ENCODE results near the gene ERC2. TPM values are rescaled to one million over a fixed set of nuclear protein-coding genes. Genes with fewer than 3 reads are reported as not detected.
"Not testable (repeated sequence)": the region's sequence is repeated elsewhere in the genome, so short reads cannot be mapped to it uniquely, and the experiment has no call there.

Gene ERC2
- total RNA-seq, 1 experiment from 2014 or later, result 6.3 TPM

- Histone ChIP-seq H3K27me3 (no peaks in the 10 kb centered on the region), H3K27ac (peak overlapping the region; percentile 78), H3K36me3 (no peaks in the 10 kb centered on the region), H3K4me3 (peak overlapping the region; percentile 38), H3K9me3 (replicated peaks) (no peaks in the 10 kb centered on the region; the same call in 1 of the 2 replicates), H3K4me1 (peaks cover 47% of the 10 kb centered on the region)
- DNase-seq, result peak; percentile 64 to 80
These were observed 413.4 kb downstream of the ERC2 start for GRCh38 chr3:56054844-56055243.

DNA sequence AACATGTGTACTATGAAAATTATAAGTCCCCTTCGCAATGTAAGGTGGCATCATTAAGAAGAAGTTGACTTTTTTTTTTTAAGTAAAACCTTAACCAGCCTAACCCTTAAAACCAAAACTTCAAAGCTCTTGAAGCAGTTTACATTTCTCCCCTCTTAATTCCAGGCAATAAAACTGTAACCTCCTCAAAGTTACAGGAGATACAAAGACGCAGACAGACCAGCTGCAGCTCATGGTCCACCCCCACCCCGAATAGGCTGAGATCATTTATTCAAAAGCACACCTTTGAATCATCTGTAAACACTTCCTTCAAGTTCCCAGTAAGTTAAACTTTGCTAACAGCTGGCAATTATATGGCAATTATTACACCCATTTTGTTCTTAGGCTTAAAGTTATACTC, 414.5 kb downstream of the ERC2 start:
- Histone ChIP-seq H3K27ac (peak overlapping the region; percentile 78), H3K4me3 (peak overlapping the region; percentile 38), H3K27me3 (no peaks in the 10 kb centered on the region), H3K9me3 (replicated peaks) (no peaks in the 10 kb centered on the region; the same call in 1 of the 2 replicates), H3K36me3 (no peaks in the 10 kb centered on the region), H3K4me1 (peaks cover 47% of the 10 kb centered on the region)
- peak; percentile 16 to 37 for DNase-seq

- H3K4me3 ChIP-seq, result no peak overlapping the region
- no peak for DNase-seq
- H3K27me3 ChIP-seq, result no peaks in the 10 kb centered on the region
- H3K36me3 ChIP-seq, result no peaks in the 10 kb centered on the region
- no peak overlapping the region for H3K27ac ChIP-seq
- peaks cover 47% of the 10 kb centered on the region for H3K4me1 ChIP-seq
- H3K9me3 ChIP-seq (replicated peaks), result no peaks in the 10 kb centered on the region; the same call in 1 of the 2 replicates
These were observed 416.1 kb downstream of the ERC2 start for GRCh38 chr3:56052188-56052587.

- Histone ChIP-seq H3K27ac (no peak overlapping the region), H3K36me3 (no peaks in the 10 kb centered on the region), H3K9me3 (replicated peaks) (no peaks in the 10 kb centered on the region), H3K27me3 (no peaks in the 10 kb centered on the region), H3K4me3 (no peak overlapping the region), H3K4me1 (peaks cover 38% of the 10 kb centered on the region)
- no peak for DNase-seq
These were observed 417.2 kb downstream of the ERC2 start for GRCh38 chr3:56051052-56051451.

DNA sequence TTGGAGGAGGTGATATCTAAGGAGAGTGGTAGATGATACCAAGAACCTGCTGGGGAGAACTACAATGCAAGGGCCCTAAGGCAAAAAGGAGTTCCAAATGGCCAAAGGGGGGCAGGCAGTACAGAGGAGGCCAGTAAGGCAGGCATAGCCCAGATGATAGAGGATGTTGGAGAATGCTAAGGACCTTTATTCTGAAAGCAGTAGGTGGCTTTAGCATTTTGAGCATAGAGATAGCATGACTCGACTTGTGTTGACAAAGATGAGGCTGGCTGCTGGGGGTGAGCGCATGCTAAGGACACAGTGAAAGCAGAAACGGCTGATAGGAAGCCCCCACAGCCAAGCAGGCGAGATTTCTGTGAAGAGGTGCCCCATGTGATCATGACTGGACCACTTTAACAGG, 419.3 kb downstream of the ERC2 start:
- H3K4me1 ChIP-seq, result peaks cover 30% of the 10 kb centered on the region
- H3K9me3 ChIP-seq (replicated peaks), result no peaks in the 10 kb centered on the region
- no peaks in the 10 kb centered on the region for H3K27me3 ChIP-seq
- no peak overlapping the region for H3K27ac ChIP-seq
- H3K36me3 ChIP-seq, result no peaks in the 10 kb centered on the region
- H3K4me3 ChIP-seq, result no peak overlapping the region
- no peak for DNase-seq

DNA sequence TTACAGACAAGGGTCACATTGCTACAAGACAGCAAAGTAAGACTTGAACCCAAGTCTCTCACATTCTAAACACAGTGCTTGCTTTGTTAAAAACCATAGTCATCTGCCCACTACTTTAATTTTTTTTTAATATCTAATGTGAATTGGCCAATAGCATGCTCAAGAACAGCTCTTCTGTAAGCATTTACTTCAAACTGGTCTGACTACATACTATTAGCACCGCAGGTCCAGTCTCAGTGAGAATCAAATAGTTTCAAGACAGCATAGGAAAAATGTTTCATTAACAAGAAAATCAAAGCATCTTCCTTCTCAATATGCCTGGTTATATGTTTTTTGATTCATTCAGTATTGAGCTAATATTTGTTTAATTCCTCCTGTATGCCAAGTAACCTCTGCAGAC, 419.9 kb downstream of the ERC2 start:
- H3K36me3 ChIP-seq, result no peaks in the 10 kb centered on the region
- H3K4me3 ChIP-seq, result no peak overlapping the region
- no peaks in the 10 kb centered on the region for H3K27me3 ChIP-seq
- DNase-seq, result no peak
- H3K9me3 ChIP-seq (replicated peaks), result no peaks in the 10 kb centered on the region
- no peak overlapping the region for H3K27ac ChIP-seq
- peaks cover 25% of the 10 kb centered on the region for H3K4me1 ChIP-seq

GRCh38 chr3:56042326-56042951, 425.8 kb downstream of the ERC2 start:
- Histone ChIP-seq H3K36me3 (no peaks in the 10 kb centered on the region), H3K27ac (peak overlapping the region; percentile 46), H3K4me1 (peaks cover 24% of the 10 kb centered on the region), H3K27me3 (no peaks in the 10 kb centered on the region), H3K9me3 (replicated peaks) (peaks cover 4% of the 10 kb centered on the region), H3K4me3 (peak overlapping the region; percentile 19; the same call in 1 of the 2 replicates)
- DNase-seq, result peak; percentile 40 to 82

DNA sequence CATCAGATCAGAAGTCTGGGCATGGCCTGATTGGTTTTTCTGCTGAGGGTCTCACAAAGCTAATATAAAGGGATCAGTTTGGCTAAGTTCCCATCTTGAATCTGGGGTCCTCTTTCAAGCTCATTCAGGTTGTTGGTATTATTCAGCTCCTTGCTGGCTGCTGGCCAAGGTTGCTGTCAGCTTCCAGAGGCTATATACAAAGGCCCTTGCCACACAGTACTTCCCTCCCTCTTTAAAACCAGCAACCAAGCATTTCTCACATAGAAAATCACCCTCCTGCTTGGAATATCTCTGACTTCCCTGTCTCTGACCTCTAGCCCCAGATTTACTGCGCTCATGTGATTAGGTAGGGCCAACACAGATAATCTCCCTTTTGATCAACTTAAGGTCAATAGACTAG, 442.9 kb downstream of the ERC2 start:
- no peak overlapping the region for H3K4me3 ChIP-seq
- H3K4me1 ChIP-seq, result 0 out of 2 replicates have a peak, but pooled peaks cover 3% of the 10 kb centered on the region
- H3K36me3 ChIP-seq, result no peaks in the 10 kb centered on the region
- no peak overlapping the region for H3K27ac ChIP-seq
- H3K9me3 ChIP-seq (replicated peaks), result peaks cover 4% of the 10 kb centered on the region; the same call in 1 of the 2 replicates
- H3K27me3 ChIP-seq, result no peaks in the 10 kb centered on the region
- peak; percentile 11 to 50 for DNase-seq

- Histone ChIP-seq H3K36me3 (no peaks in the 10 kb centered on the region), H3K27ac (no peak overlapping the region), H3K27me3 (no peaks in the 10 kb centered on the region), H3K4me3 (no peak overlapping the region), H3K9me3 (replicated peaks) (peaks cover 4% of the 10 kb centered on the region; the same call in 1 of the 2 replicates), H3K4me1 (0 out of 2 replicates have a peak, but pooled peaks cover 3% of the 10 kb centered on the region)
- DNase-seq, result no peak
These were observed 444.7 kb downstream of the ERC2 start for GRCh38 chr3:56023546-56023945.

- Histone ChIP-seq H3K27ac (no peak overlapping the region), H3K4me3 (no peak overlapping the region), H3K36me3 (no peaks in the 10 kb centered on the region), H3K27me3 (no peaks in the 10 kb centered on the region), H3K9me3 (replicated peaks) (peaks cover 4% of the 10 kb centered on the region; the same call in 1 of the 2 replicates), H3K4me1 (0 out of 2 replicates have a peak, but pooled peaks cover 3% of the 10 kb centered on the region)
- DNase-seq, result no peak
These were observed 445.6 kb downstream of the ERC2 start for GRCh38 chr3:56022619-56023018.

DNA sequence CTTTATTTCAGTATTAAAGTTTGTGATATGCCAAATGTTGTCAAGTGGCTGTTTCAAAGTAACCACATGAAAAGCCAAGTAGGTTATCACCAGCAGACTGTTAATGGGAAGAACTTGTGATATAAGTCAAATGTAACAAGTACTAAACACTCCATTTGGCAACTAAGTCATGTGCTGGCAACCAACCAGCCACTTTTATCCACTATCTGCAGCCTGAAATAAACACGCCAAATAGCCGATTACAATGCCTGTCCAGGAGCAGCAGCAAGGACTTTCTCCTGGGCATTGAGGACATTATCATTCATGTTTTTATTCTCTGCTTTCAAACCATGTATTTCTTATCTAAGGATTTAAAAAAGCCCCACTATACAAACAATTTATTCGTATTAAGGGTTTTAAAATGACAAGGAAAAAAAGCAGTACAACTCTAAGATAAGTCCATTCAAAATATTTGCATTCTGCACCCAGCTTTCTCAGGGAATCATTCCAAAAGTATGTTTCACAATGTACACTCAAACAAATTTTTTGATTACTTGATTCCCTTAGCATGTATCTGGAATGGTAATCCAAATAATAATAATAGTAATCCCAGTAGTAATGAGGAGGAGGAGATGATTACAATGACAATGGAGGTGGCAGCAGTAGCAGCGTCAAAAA, 448.6 kb downstream of the ERC2 start:
- H3K9me3 ChIP-seq (replicated peaks), result peaks cover 4% of the 10 kb centered on the region; the same call in 1 of the 2 replicates
- H3K36me3 ChIP-seq, result no peaks in the 10 kb centered on the region
- no peak overlapping the region for H3K27ac ChIP-seq
- DNase-seq, result no peak
- H3K4me3 ChIP-seq, result no peak overlapping the region
- H3K4me1 ChIP-seq, result no peaks in the 10 kb centered on the region
- H3K27me3 ChIP-seq, result no peaks in the 10 kb centered on the region

GRCh38 chr3:56015374-56015773, 452.9 kb downstream of the ERC2 start:
- H3K4me3 ChIP-seq; H3K9me3 ChIP-seq (replicated peaks); H3K27ac ChIP-seq; DNase-seq; H3K27me3 ChIP-seq; H3K36me3 ChIP-seq; H3K4me1 ChIP-seq: not testable (repeated sequence)

DNA sequence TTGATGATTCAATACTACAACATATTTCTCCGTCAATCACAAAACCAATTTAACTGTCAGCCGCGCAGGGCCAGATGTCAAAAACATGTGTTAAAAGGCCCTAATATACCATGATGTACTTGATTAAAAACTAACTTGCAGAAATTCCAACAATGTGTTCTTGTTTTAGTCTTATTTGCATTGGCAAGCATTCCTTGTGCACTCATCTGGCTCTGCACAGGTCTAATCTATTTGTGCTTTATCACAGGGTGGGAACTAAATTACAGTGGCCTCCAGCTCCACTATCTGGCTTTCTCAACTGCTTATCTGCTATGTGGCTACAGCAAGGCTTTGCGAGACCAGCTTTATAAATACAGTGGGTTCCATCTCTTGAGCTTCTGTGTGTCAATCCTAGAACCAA, 455.5 kb downstream of the ERC2 start:
- Histone ChIP-seq H3K27ac (no peak overlapping the region), H3K36me3 (no peaks in the 10 kb centered on the region)

GRCh38 chr3:56005196-56005805, 463.0 kb downstream of the ERC2 start:
- H3K4me3 ChIP-seq, result no peak overlapping the region
- H3K27me3 ChIP-seq, result no peaks in the 10 kb centered on the region
- no peaks in the 10 kb centered on the region for H3K4me1 ChIP-seq
- no peak overlapping the region for H3K27ac ChIP-seq
- no peaks in the 10 kb centered on the region; the same call in 1 of the 2 replicates for H3K9me3 ChIP-seq (replicated peaks)
- DNase-seq, result no peak
- no peaks in the 10 kb centered on the region for H3K36me3 ChIP-seq

More for the DNA sequence above, 455.5 kb downstream of the ERC2 start:
- Histone ChIP-seq H3K4me1 (no peaks in the 10 kb centered on the region), H3K4me3 (no peak overlapping the region), H3K9me3 (replicated peaks) (no peaks in the 10 kb centered on the region), H3K27me3 (no peaks in the 10 kb centered on the region)
- DNase-seq, result no peak

- H3K36me3 ChIP-seq, result no peaks in the 10 kb centered on the region
- H3K4me3 ChIP-seq, result no peak overlapping the region
- H3K27me3 ChIP-seq, result no peaks in the 10 kb centered on the region
- H3K4me1 ChIP-seq, result no peaks in the 10 kb centered on the region
- no peak overlapping the region for H3K27ac ChIP-seq
- DNase-seq, result no peak
- H3K9me3 ChIP-seq (replicated peaks), result no peaks in the 10 kb centered on the region; the same call in 1 of the 2 replicates
These were observed 465.1 kb downstream of the ERC2 start for GRCh38 chr3:56003129-56003528.
